Measurements from ENCODE around the gene GAL3ST2.
"Not testable (repeated sequence)": the region's sequence is repeated elsewhere in the genome, so short reads cannot be mapped to it uniquely, and the experiment has no call there.

GAL3ST2 gene

DNA sequence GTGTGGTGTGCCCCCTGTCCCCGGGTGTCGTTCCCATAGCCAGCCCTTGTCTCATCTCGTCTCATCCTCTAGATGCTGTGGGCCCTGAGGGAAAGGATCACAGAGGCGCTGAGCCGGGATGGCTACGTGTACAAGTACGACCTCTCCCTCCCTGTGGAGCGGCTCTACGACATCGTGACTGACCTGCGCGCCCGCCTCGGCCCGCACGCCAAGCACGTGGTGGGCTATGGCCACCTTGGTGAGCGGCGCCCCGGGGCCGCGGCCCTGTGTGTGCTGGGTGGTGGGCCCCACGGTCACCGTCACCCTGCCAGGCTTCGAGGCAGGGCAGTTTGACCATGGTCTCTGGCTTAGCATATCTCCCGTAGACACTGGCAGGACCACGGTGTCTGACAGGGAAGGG is 20.8 kb upstream of the GAL3ST2 start:
- Histone ChIP-seq H3K4me1 (ENCODE audit: low read depth, poor library complexity, severe bottlenecking) (no peaks in the 10 kb centered on the region), H2AFZ (ENCODE audit: low read depth) (no peak overlapping the region), H3K79me2 (ENCODE audit: insufficient read depth, low read depth) (no peaks in the 10 kb centered on the region), H3K27ac (no peak overlapping the region), H3K4me3 (IDR thresholded peaks at IDR 0.05; ENCODE audit: insufficient read depth, low read depth, low read length) (no peak overlapping the region), H4K20me1 (ENCODE audit: insufficient read depth) (no peaks in the 10 kb centered on the region), H3K4me2 (no peak overlapping the region), H3K27me3 (ENCODE audit: insufficient read depth, low read depth) (no peaks in the 10 kb centered on the region), H3K36me3 (ENCODE audit: insufficient read depth) (no peaks in the 10 kb centered on the region), H3K9ac (no peak overlapping the region)
- TF ChIP-seq, protein P1, sequence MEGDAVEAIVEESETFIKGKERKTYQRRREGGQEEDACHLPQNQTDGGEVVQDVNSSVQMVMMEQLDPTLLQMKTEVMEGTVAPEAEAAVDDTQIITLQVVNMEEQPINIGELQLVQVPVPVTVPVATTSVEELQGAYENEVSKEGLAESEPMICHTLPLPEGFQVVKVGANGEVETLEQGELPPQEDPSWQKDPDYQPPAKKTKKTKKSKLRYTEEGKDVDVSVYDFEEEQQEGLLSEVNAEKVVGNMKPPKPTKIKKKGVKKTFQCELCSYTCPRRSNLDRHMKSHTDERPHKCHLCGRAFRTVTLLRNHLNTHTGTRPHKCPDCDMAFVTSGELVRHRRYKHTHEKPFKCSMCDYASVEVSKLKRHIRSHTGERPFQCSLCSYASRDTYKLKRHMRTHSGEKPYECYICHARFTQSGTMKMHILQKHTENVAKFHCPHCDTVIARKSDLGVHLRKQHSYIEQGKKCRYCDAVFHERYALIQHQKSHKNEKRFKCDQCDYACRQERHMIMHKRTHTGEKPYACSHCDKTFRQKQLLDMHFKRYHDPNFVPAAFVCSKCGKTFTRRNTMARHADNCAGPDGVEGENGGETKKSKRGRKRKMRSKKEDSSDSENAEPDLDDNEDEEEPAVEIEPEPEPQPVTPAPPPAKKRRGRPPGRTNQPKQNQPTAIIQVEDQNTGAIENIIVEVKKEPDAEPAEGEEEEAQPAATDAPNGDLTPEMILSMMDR (conservative IDR thresholded peaks at IDR 0.05; ENCODE audit: low read depth, low read length), result no peak

DNA sequence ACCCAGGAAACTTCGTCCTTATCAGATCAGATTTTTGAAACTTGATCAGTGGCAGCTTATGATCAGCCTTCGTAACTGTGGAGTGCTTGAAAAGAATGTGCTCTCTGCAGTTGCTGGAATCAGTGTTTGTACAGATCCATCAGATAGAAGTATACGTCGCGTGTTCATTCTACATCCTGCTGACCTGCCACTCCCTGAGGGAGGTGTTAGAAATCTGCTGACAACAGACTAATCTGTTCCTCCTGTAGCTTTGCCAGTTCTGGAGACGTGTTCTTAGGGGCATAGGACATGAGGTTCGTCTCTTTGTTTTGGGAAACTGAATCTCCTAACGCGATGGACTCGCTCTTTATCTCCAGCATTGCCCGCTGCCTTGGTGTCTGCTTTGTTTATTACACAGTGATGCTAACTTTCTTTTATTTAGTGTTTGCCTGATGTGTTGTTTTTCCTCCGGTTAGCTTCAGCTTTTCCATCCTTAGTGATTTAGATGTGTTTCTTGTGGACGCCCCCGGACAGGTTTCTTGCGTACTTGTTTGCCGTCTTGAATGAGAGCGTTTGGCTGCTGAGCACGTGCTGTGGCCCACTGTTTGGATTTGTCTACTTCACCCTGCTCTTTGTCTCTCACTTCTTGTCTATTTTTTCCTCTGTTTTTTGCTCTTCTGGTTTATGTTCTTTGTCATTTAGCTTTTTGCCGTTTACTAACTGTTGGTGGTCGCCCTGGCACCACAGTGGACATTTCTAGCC is 17.4 kb upstream of the GAL3ST2 start:
- Histone ChIP-seq H3K36me3 (ENCODE audit: insufficient read depth) (no peaks in the 10 kb centered on the region), H4K20me1 (ENCODE audit: insufficient read depth) (no peaks in the 10 kb centered on the region), H3K27me3 (ENCODE audit: insufficient read depth, low read depth) (no peaks in the 10 kb centered on the region), H3K4me3 (IDR thresholded peaks at IDR 0.05; ENCODE audit: insufficient read depth, low read depth, low read length) (no peak overlapping the region), H3K79me2 (ENCODE audit: insufficient read depth, low read depth) (no peaks in the 10 kb centered on the region), H3K4me1 (ENCODE audit: low read depth, poor library complexity, severe bottlenecking) (no peaks in the 10 kb centered on the region), H3K9ac (no peak overlapping the region), H3K4me2 (no peak overlapping the region), H2AFZ (ENCODE audit: low read depth) (no peak overlapping the region), H3K27ac (no peak overlapping the region)
- TF ChIP-seq, protein P1 (conservative IDR thresholded peaks at IDR 0.05; ENCODE audit: low read depth, low read length), result no peak

DNA sequence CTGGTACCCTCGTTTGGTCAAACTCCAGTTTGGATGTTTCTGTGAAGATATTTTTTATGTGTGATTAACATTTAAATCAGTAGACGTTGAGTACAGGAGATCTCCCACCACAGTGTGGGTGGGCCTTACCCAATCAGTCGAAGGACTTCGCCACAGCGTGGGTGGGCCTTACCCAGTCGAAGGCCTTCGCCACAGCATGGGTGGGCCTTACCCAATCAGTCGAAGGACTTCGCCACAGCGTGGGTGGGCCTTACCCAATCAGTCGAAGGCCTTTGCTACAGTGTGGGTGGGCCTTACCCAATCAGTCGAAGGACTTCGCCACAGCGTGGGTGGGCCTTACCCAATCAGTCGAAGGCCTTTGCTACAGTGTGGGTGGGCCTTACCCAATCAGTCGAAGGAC is 16.7 kb upstream of the GAL3ST2 start:
- H3K4me1 ChIP-seq (ENCODE audit: low read depth, poor library complexity, severe bottlenecking); H3K27ac ChIP-seq; H3K27me3 ChIP-seq (ENCODE audit: insufficient read depth, low read depth); H2AFZ ChIP-seq (ENCODE audit: low read depth); H4K20me1 ChIP-seq (ENCODE audit: insufficient read depth); H3K79me2 ChIP-seq (ENCODE audit: insufficient read depth, low read depth); H3K4me2 ChIP-seq; H3K9ac ChIP-seq; H3K4me3 ChIP-seq (IDR thresholded peaks at IDR 0.05; ENCODE audit: insufficient read depth, low read depth, low read length); H3K36me3 ChIP-seq (ENCODE audit: insufficient read depth): not testable (repeated sequence)

DNA sequence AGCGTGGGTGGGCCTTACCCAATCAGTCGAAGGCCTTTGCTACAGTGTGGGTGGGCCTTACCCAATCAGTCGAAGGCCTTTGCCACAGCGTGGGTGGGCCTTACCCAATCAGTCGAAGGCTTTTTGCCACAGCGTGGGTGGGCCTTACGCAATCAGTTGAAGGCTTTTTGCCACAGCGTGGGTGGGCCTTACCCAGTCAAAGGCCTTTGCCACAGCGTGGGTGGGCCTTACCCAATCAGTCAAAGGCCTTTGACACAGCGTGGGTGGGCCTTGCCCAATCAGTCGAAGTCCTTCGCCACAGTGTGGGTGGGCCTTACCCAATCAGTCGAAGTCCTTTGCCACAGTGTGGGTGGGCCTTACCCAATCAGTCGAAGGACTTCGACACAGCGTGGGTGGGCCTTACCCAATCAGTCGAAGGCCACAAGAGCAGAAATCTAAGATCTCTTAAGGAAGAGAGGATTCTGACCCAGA is 16.3 kb upstream of the GAL3ST2 start:
- no peak overlapping the region for H3K27ac ChIP-seq
- no peaks in the 10 kb centered on the region for H3K36me3 ChIP-seq (ENCODE audit: insufficient read depth)
- no peak overlapping the region for H3K9ac ChIP-seq
- no peak overlapping the region for H3K4me3 ChIP-seq (IDR thresholded peaks at IDR 0.05; ENCODE audit: insufficient read depth, low read depth, low read length)
- no peak overlapping the region for H2AFZ ChIP-seq (ENCODE audit: low read depth)
- no peak overlapping the region for H3K4me2 ChIP-seq
- H3K79me2 ChIP-seq (ENCODE audit: insufficient read depth, low read depth), result no peaks in the 10 kb centered on the region
- no peaks in the 10 kb centered on the region for H3K27me3 ChIP-seq (ENCODE audit: insufficient read depth, low read depth)
- H3K4me1 ChIP-seq (ENCODE audit: low read depth, poor library complexity, severe bottlenecking), result no peaks in the 10 kb centered on the region
- no peaks in the 10 kb centered on the region for H4K20me1 ChIP-seq (ENCODE audit: insufficient read depth)
- TF ChIP-seq, protein P1 (conservative IDR thresholded peaks at IDR 0.05; ENCODE audit: low read depth, low read length), result no peak

DNA sequence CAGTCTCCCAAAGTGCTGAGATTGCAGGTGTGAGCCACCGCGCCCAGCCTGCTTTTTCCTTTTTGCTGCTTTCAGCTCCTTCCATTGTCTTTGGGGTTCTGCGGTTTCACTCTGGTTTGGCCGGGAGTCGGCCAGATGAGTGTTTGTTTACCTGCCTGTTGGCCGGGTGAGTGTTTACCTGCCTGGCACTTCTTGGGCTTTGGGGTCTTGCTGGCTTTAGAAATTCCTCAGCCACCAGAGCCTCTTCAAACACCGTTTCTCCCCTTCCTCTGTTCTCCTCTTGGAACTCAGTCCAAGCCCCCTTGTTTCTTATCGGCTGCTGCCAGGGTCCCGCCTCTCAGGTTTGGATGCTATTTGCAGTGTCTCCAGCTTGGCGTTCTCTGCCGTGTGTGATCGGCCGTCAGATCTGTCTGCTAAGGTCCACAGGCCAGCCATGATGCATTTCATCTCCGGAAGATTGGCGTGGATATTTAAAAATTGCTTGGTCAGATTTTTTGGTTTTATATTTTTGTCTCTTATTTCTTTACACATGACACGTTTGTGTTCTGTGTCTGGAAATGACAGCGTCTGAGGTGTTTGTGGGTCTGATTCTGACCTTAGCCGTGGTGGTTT is 14.2 kb upstream of the GAL3ST2 start:
- H3K27me3 ChIP-seq (ENCODE audit: insufficient read depth, low read depth), result no peaks in the 10 kb centered on the region
- no peak overlapping the region for H3K4me2 ChIP-seq
- no peak overlapping the region for H3K9ac ChIP-seq
- no peaks in the 10 kb centered on the region for H3K79me2 ChIP-seq (ENCODE audit: insufficient read depth, low read depth)
- no peaks in the 10 kb centered on the region for H3K4me1 ChIP-seq (ENCODE audit: low read depth, poor library complexity, severe bottlenecking)
- TF ChIP-seq, protein P1 (conservative IDR thresholded peaks at IDR 0.05; ENCODE audit: low read depth, low read length), result no peak
- H3K27ac ChIP-seq, result no peak overlapping the region
- H3K36me3 ChIP-seq (ENCODE audit: insufficient read depth), result no peaks in the 10 kb centered on the region
- H3K4me3 ChIP-seq (IDR thresholded peaks at IDR 0.05; ENCODE audit: insufficient read depth, low read depth, low read length), result no peak overlapping the region
- H4K20me1 ChIP-seq (ENCODE audit: insufficient read depth), result no peaks in the 10 kb centered on the region
- no peak overlapping the region for H2AFZ ChIP-seq (ENCODE audit: low read depth)
